HPDE6-E6E7 (cell line): Measurements from ENCODE around the gene ACER2.

Experiments
- DNase-seq: peaks from one replicate; pipeline ENCODE4 v3.0.0; 2011; ENCODE audit warnings: missing footprints; ENCODE audit errors: extremely low spot score

Gene ACER2

GRCh38 chr9:19451240-19452087 lies 42.7 kb downstream of the ACER2 start:
- DNase-seq, result no peak

GRCh38 chr9:19456426-19456825 lies 47.6 kb downstream of the ACER2 start:
- no peak for DNase-seq

- peak; percentile 72 for DNase-seq
These were observed 48.3 kb downstream of the ACER2 start for GRCh38 chr9:19456996-19457692.

- no peak for DNase-seq
These were observed 48.8 kb downstream of the ACER2 start for GRCh38 chr9:19457693-19458009.

GRCh38 chr9:19460243-19460642 lies 51.4 kb downstream of the ACER2 start:
- DNase-seq, result no peak

- DNase-seq, result no peak
These were observed 52.3 kb downstream of the ACER2 start for GRCh38 chr9:19461135-19461534.

- no peak for DNase-seq
These were observed 55.4 kb downstream of the ACER2 start for GRCh38 chr9:19464061-19464763.

GRCh38 chr9:19464764-19465585 lies 56.2 kb downstream of the ACER2 start:
- peak; percentile 85 for DNase-seq

GRCh38 chr9:19465586-19466279 lies 56.9 kb downstream of the ACER2 start:
- no peak for DNase-seq

GRCh38 chr9:19466280-19466639 lies 57.5 kb downstream of the ACER2 start:
- no peak for DNase-seq

GRCh38 chr9:19469271-19469670 lies 60.5 kb downstream of the ACER2 start:
- DNase-seq, result no peak

GRCh38 chr9:19470567-19470966 lies 61.8 kb downstream of the ACER2 start:
- no peak for DNase-seq

- DNase-seq, result no peak
These were observed 62.3 kb downstream of the ACER2 start for GRCh38 chr9:19470981-19471650.

- DNase-seq, result peak; percentile 48
These were observed 63.2 kb downstream of the ACER2 start for GRCh38 chr9:19471737-19472648.

- DNase-seq, result no peak
These were observed 64.8 kb downstream of the ACER2 start for GRCh38 chr9:19473605-19474004.

- DNase-seq, result no peak
These were observed 71.1 kb downstream of the ACER2 start for GRCh38 chr9:19479874-19480273.

GRCh38 chr9:19480345-19480744 lies 71.5 kb downstream of the ACER2 start:
- no peak for DNase-seq

GRCh38 chr9:19481121-19481870 lies 72.5 kb downstream of the ACER2 start:
- DNase-seq, result no peak

GRCh38 chr9:19481971-19482404 lies 73.2 kb downstream of the ACER2 start:
- no peak for DNase-seq
